DOHH2 (cell line): ENCODE results near the gene CNTNAP5.

ENCODE experiments used
- H3F3A ChIP-seq: fragments of 200-600 bp; sonication (generic), shearing (Covaris generic); 2 replicates; pipeline ENCODE4 v1.6.0; 2016; ENCODE audit warnings: antibody characterized with exemption, mild to moderate bottlenecking; ENCODE audit not compliant: control insufficient read depth, insufficient read depth
- H3K27ac ChIP-seq: fragments of 200-600 bp; sonication (generic); 2 replicates; pipeline ENCODE4 v1.5.1; 2014; ENCODE audit warnings: low read depth, mild to moderate bottlenecking, low read length, moderate library complexity
- H3K27me3 ChIP-seq: fragments of 200-600 bp; sonication (generic); 2 replicates; pipeline ENCODE4 v1.6.1; 2014; ENCODE audit warnings: mild to moderate bottlenecking, low read length, mixed read lengths; ENCODE audit not compliant: control insufficient read depth
- H3K36me3 ChIP-seq: fragments of 200-600 bp; sonication (generic); 2 replicates; pipeline ENCODE4 v1.6.1; 2014; ENCODE audit warnings: mild to moderate bottlenecking, low read length, moderate library complexity, mixed read lengths; ENCODE audit not compliant: control insufficient read depth
- H3K4me1 ChIP-seq: fragments of 200-600 bp; sonication (generic); 2 replicates; pipeline ENCODE4 v1.6.1; 2014; ENCODE audit warnings: mild to moderate bottlenecking, low read length, mixed read lengths; ENCODE audit not compliant: control insufficient read depth
- H3K4me2 ChIP-seq: fragments of 200-600 bp; sonication (generic); 2 replicates; pipeline ENCODE4 v1.6.0; 2014; ENCODE audit warnings: mild to moderate bottlenecking, low read length, moderate library complexity
- H3K4me3 ChIP-seq: fragments of 200-600 bp; sonication (generic); 2 replicates; pipeline ENCODE4 v1.5.1; 2014; ENCODE audit warnings: mild to moderate bottlenecking, low read length, mixed read lengths
- H3K79me2 ChIP-seq: fragments of 200-600 bp; sonication (generic); 2 replicates; pipeline ENCODE4 v1.6.1; 2014; ENCODE audit warnings: mild to moderate bottlenecking, low read length, mixed read lengths; ENCODE audit not compliant: control insufficient read depth
- H3K9me2 ChIP-seq: fragments of 200-600 bp; sonication (generic); replicated peaks from 2 replicates; pipeline ENCODE4 v1.6.1; 2014; ENCODE audit warnings: mild to moderate bottlenecking, low read length, mixed read lengths; ENCODE audit not compliant: control insufficient read depth
- H3K9me3 ChIP-seq: fragments of 200-600 bp; sonication (generic); 2 replicates; pipeline ENCODE4 v1.6.1; 2014; ENCODE audit warnings: antibody characterized with exemption, low read length, mixed read lengths; ENCODE audit not compliant: control insufficient read depth, insufficient read depth
- H4K20me1 ChIP-seq: fragments of 200-600 bp; sonication (generic); 2 replicates; pipeline ENCODE4 v1.6.0; 2014; ENCODE audit warnings: low read depth, mild to moderate bottlenecking, antibody characterized with exemption, low read length, moderate library complexity; ENCODE audit not compliant: control insufficient read depth, insufficient read depth
- CTCF ChIP-seq: fragments of 200-600 bp; sonication (generic); IDR thresholded peaks from one replicate; pipeline ENCODE4 v1.5.1; 2014; ENCODE audit warnings: antibody characterized with exemption, mild to moderate bottlenecking, low read depth, low read length; ENCODE audit not compliant: poor library complexity, severe bottlenecking
- EZH2phosphoT487 ChIP-seq: fragments of 200-600 bp; sonication (generic); IDR thresholded peaks from 2 replicates; pipeline ENCODE4 v1.6.1; 2017; ENCODE audit warnings: borderline replicate concordance, mild to moderate bottlenecking, antibody characterized with exemption, low read length, moderate library complexity, mixed read lengths

Gene CNTNAP5

GRCh38 chr2:124213977-124214587 lies 189.0 kb downstream of the CNTNAP5 start:
- H3K27ac ChIP-seq: no peak overlapping the region
- no peaks in the 10 kb centered on the region for H3K27me3 ChIP-seq
- no peaks in the 10 kb centered on the region for H3K9me3 ChIP-seq
- TF ChIP-seq EZH2phosphoT487 (no peak), CTCF (no peak)
- H3K4me1 ChIP-seq: no peaks in the 10 kb centered on the region
- H3K79me2 ChIP-seq: no peaks in the 10 kb centered on the region
- no peaks in the 10 kb centered on the region for H4K20me1 ChIP-seq
- no peak overlapping the region for H3K4me2 ChIP-seq
- no peaks in the 10 kb centered on the region for H3F3A ChIP-seq
- no peaks in the 10 kb centered on the region for H3K9me2 ChIP-seq
- H3K4me3 ChIP-seq: no peak overlapping the region
- no peaks in the 10 kb centered on the region for H3K36me3 ChIP-seq

- Histone ChIP-seq H3K4me2 (no peak overlapping the region), H4K20me1 (no peaks in the 10 kb centered on the region), H3F3A (no peaks in the 10 kb centered on the region), H3K27ac (no peak overlapping the region), H3K4me1 (no peaks in the 10 kb centered on the region), H3K36me3 (no peaks in the 10 kb centered on the region), H3K9me2 (no peaks in the 10 kb centered on the region), H3K4me3 (no peak overlapping the region), H3K27me3 (no peaks in the 10 kb centered on the region), H3K79me2 (no peaks in the 10 kb centered on the region), H3K9me3 (no peaks in the 10 kb centered on the region)
- no peak for TF ChIP-seq CTCF
- no peak for TF ChIP-seq EZH2phosphoT487
These were observed 221.1 kb downstream of the CNTNAP5 start for GRCh38 chr2:124246170-124246569.

- Histone ChIP-seq H3K36me3 (no peaks in the 10 kb centered on the region), H3K9me3 (no peaks in the 10 kb centered on the region), H3K27me3 (no peaks in the 10 kb centered on the region), H3F3A (no peaks in the 10 kb centered on the region), H3K27ac (no peak overlapping the region), H3K4me2 (no peak overlapping the region), H3K9me2 (no peaks in the 10 kb centered on the region), H3K4me1 (no peaks in the 10 kb centered on the region), H3K79me2 (no peaks in the 10 kb centered on the region), H4K20me1 (no peaks in the 10 kb centered on the region), H3K4me3 (no peak overlapping the region)
- TF ChIP-seq CTCF (no peak), EZH2phosphoT487 (no peak)
These were observed 223.3 kb downstream of the CNTNAP5 start for GRCh38 chr2:124248386-124248785.
